ENCODE measurements around the gene TSPAN18. TPM values are rescaled to one million over a fixed set of nuclear protein-coding genes. Genes with fewer than 3 reads are reported as not detected.

The TSPAN18 gene
- total and polyA plus RNA-seq, 10 of the 15 experiments (the other 5 are each of a cell fraction or from before 2014, with no cell fraction given) = 0.02 to 0.77 (median 0.13) TPM; not detected in 1

DNA sequence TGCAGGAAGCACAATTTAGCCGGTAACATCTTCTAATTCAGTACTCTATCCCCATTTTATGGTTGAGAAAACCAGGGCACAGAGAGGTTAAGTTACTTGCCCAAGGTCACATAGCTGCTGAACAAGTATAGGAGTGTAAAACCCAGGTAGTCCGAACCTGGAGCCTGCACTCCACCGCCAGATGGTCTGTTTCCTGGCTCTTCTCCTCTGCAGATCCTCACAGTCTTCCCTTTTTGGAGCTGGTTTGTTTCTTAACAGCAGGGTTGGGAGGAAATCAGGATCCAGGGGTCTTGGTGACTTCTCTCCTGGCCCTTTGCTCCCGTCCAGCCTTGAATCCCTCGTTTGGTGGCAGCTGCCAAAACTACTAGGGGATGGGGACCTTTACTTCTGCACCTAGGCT is 12.0 kb downstream of the TSPAN18 start (continued):
- TF ChIP-seq, protein P1, sequence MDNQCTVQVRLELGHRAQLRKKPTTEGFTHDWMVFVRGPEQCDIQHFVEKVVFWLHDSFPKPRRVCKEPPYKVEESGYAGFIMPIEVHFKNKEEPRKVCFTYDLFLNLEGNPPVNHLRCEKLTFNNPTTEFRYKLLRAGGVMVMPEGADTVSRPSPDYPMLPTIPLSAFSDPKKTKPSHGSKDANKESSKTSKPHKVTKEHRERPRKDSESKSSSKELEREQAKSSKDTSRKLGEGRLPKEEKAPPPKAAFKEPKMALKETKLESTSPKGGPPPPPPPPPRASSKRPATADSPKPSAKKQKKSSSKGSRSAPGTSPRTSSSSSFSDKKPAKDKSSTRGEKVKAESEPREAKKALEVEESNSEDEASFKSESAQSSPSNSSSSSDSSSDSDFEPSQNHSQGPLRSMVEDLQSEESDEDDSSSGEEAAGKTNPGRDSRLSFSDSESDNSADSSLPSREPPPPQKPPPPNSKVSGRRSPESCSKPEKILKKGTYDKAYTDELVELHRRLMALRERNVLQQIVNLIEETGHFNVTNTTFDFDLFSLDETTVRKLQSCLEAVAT (IDR thresholded peaks at IDR 0.05) = no peak
- TF ChIP-seq POLR2AphosphoS5 (IDR thresholded peaks at IDR 0.05; ENCODE audit: low read length) (no peak), SUZ12 (IDR thresholded peaks at IDR 0.05; ENCODE audit: unreplicated experiment) (no peak)

DNA sequence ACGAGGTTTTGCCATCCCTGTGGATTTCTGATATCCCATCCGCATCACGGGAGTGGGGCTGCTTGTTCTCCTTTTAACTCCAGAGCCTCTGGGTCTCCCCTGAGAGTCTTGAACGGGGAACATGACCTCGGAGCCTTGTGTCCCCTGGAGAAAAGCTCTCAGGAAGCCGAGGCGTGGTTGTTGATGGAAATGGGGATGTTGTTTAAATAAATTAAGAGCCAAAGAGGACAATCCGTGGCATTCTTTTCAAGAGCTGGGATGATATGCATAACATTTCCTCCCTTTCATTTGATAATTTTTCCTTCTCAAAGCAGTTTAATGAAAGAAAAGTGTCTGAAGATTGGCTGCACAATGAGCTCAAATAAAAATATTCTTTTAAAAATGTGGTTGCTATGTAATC is 14.2 kb downstream of the TSPAN18 start:
- Histone ChIP-seq H3K4me3 (no peak overlapping the region), H4K20me1 (ENCODE audit: control insufficient read depth, insufficient read depth) (no peaks in the 10 kb centered on the region), H3K27me3 (replicated peaks in 1 of 2; ENCODE audit: control insufficient read depth in 2 of 2, insufficient read depth in 2 of 2, low read length in 1 of 2) (peaks cover 0 to 2% of the 10 kb centered on the region in 2 experiments; a peak in 2 of 4 replicates), H3K27ac (ENCODE audit: control insufficient read depth, insufficient read depth) (no peak overlapping the region), H3K79me2 (ENCODE audit: control insufficient read depth, insufficient read depth, low read length) (no peaks in the 10 kb centered on the region), H3K4me2 (ENCODE audit: control insufficient read depth, insufficient read depth) (no peak overlapping the region), H3K9me3 (replicated peaks; ENCODE audit: control insufficient read depth, insufficient read depth, low read length) (no peaks in the 10 kb centered on the region), H3K4me1 (ENCODE audit: control insufficient read depth, insufficient read depth, low read length) (no peaks in the 10 kb centered on the region), H3K9ac (ENCODE audit: control insufficient read depth, insufficient read depth, low read length) (no peak overlapping the region), H3K36me3 (ENCODE audit: control insufficient read depth in 2 of 2, insufficient read depth in 2 of 2, low read length in 1 of 2) (no peaks in the 10 kb centered on the region), H2AFZ (ENCODE audit: control insufficient read depth, low read depth, low read length) (no peak overlapping the region)
- SMC1A ChIA-PET (ENCODE audit: uncharacterized antibody, unreplicated experiment) = no interaction called here
- no TSS peak for BruUV-seq (replicated peaks)
- intact Hi-C loops (cut with micrococcal nuclease; ENCODE audit: unreplicated experiment) (no loop called here), in situ Hi-C loops (cut with MboI) (no loop called here)
- no peak for TF ChIP-seq RB1 (IDR thresholded peaks at IDR 0.05; ENCODE audit: borderline replicate concordance)
- TF ChIP-seq TCF12 (IDR thresholded peaks at IDR 0.05; ENCODE audit: low read depth, low read length) = no peak
- TF ChIP-seq, protein P2, sequence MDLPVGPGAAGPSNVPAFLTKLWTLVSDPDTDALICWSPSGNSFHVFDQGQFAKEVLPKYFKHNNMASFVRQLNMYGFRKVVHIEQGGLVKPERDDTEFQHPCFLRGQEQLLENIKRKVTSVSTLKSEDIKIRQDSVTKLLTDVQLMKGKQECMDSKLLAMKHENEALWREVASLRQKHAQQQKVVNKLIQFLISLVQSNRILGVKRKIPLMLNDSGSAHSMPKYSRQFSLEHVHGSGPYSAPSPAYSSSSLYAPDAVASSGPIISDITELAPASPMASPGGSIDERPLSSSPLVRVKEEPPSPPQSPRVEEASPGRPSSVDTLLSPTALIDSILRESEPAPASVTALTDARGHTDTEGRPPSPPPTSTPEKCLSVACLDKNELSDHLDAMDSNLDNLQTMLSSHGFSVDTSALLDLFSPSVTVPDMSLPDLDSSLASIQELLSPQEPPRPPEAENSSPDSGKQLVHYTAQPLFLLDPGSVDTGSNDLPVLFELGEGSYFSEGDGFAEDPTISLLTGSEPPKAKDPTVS (IDR thresholded peaks at IDR 0.05; ENCODE audit: low read depth, low read length) = no peak
- TF ChIP-seq, protein P3, sequence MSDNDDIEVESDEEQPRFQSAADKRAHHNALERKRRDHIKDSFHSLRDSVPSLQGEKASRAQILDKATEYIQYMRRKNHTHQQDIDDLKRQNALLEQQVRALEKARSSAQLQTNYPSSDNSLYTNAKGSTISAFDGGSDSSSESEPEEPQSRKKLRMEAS (IDR thresholded peaks at IDR 0.05; ENCODE audit: low read depth, low read length) = no peak
- no peak for TF ChIP-seq JUND (IDR thresholded peaks at IDR 0.05; ENCODE audit: low read depth, low read length)
- no peak for TF ChIP-seq WRNIP1 (IDR thresholded peaks at IDR 0.05; ENCODE audit: borderline replicate concordance, low read depth, low read length)
- no peak for TF ChIP-seq IRF4 (IDR thresholded peaks at IDR 0.05; ENCODE audit: low read depth, low read length)
- no peak for TF ChIP-seq YY1 (IDR thresholded peaks at IDR 0.05; ENCODE audit: low read depth, low read length)
- TF ChIP-seq ZNF384 (IDR thresholded peaks at IDR 0.05; ENCODE audit: borderline replicate concordance, low read depth, low read length) = no peak
- TF ChIP-seq, protein P4, sequence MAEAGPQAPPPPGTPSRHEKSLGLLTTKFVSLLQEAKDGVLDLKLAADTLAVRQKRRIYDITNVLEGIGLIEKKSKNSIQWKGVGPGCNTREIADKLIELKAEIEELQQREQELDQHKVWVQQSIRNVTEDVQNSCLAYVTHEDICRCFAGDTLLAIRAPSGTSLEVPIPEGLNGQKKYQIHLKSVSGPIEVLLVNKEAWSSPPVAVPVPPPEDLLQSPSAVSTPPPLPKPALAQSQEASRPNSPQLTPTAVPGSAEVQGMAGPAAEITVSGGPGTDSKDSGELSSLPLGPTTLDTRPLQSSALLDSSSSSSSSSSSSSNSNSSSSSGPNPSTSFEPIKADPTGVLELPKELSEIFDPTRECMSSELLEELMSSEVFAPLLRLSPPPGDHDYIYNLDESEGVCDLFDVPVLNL (IDR thresholded peaks at IDR 0.05; ENCODE audit: low read depth, low read length) = no peak
- TF ChIP-seq NFYA (IDR thresholded peaks at IDR 0.05; ENCODE audit: borderline replicate concordance, low read depth, low read length) = no peak
- TF ChIP-seq CBX3 (IDR thresholded peaks at IDR 0.05; ENCODE audit: borderline replicate concordance, low read depth) = no peak
- no peak for TF ChIP-seq SMC3 (IDR thresholded peaks at IDR 0.05; ENCODE audit: borderline replicate concordance, low read length)
- no peak for TF ChIP-seq MXI1 (IDR thresholded peaks at IDR 0.05; ENCODE audit: low read depth, low read length)
- TF ChIP-seq ZNF24 (IDR thresholded peaks at IDR 0.05) = no peak
- RAD21 ChIA-PET (ENCODE audit: unreplicated experiment) = no interaction called here
- no peak for ATAC-seq
- no peak for FAIRE-seq
- POLR2A ChIA-PET = no interaction called here
- CTCF ChIA-PET = interaction anchor here (0.6 to 1.7 kb wide), 2 partner anchors 11 to 36 kb away, joined by 3 to 4 read pairs; no protein-coding TSS in a partner anchor
- DNase-seq (ENCODE audit: low read depth, low spot score) = no peak
- 29% methylated on average over 8 of the region's 8 CpGs for WGBS (ENCODE audit: insufficient coverage, insufficient replicate concordance, low lambda C conversion rate, missing lambda C conversion rate)
